GF-D8 (cell line): ENCODE data around the gene JAK1.
"Not testable (repeated sequence)": the region's sequence is repeated elsewhere in the genome, so short reads cannot be mapped to it uniquely, and the experiment has no call there.

Source experiments
- DNase-seq: peaks from one replicate; lab custom pipeline; 2025; lab: John Stamatoyannopoulos, UW

JAK1 gene

DNA sequence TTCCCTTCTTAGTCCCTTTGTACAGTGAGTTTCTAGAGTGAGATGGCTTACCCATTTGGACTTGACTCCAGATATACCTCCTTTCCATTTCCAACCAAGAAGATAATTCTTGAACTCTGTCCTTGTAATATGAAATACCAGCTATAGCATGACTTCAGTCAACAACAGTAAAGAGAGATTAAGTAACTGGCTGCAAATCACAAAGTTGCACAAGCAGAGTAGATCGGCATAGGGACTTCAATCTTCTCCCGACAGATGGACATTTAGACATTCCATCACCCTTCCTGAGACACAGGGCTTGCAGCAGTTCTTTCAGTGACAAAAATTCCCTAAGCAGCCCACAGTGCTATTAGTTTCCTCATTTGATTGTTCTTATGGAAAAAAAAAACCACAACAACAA is 44.6 kb downstream of the JAK1 start:
- no peak for DNase-seq

DNA sequence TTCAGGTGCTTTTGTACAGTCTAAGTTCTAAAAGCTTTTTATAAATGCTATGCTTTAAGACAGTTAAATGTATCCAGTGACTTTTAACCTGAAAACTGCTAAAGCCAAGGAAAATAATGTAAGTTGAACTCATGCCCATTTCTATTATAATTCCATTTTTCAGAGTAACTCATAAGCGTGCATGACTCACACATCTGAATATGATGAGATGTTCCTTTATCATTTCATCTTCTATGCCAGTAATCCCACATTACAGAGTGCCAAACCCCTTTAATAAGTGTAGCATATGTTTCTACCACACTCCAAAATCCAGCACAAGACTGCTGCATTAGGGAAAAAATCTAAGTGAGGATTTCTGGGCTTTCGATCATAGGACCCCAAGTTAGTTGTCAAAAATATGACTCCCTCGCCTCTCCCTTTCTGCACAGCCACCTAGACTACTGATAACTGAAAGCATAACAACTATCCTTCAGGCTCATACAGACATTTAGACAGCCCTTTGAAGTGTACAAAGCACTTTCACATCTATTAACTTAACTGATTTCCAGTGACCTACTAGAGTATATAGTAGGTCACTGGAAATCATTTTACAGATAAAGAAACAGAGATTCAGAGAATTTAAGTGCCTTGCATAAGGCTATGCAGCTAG is 45.3 kb downstream of the JAK1 start:
- no peak for DNase-seq

DNA sequence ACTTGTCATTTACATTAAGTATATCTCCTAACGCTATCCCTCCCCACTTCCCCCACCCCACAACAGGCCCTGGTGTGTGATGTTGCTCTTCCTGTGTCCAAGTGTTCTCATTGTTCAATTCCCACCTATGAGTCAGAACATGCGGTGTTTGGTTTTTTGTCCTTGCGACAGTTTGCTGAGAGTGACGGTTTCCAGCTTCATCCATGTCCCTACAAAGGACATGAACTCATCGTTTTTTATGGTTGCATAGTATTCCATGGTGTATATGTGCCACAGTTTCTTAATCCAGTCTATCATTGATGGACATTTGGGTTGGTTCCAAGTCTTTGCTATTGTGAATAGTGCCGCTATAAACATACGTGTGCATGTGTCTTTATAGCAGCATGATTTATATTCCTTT is 47.2 kb downstream of the JAK1 start:
- not testable (repeated sequence) for DNase-seq

DNA sequence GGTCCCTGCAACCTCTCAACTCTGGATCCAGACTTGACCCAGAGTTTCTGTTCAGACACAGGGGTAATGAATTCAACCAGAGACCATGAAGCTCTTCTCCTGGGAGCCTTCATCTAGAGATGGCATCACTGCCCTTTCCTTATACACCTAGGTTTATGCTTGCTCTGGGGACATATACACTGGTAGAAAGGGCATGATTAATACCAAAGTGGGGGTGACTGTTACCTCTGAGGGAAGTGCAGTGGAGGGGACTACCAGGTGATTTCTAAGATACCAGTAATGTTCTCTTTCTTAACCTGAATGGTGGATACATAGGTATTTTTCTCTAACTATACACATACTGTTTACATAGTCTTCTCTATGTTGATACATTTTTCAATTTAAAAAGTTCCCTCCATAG is 48.4 kb downstream of the JAK1 start:
- no peak for DNase-seq

DNA sequence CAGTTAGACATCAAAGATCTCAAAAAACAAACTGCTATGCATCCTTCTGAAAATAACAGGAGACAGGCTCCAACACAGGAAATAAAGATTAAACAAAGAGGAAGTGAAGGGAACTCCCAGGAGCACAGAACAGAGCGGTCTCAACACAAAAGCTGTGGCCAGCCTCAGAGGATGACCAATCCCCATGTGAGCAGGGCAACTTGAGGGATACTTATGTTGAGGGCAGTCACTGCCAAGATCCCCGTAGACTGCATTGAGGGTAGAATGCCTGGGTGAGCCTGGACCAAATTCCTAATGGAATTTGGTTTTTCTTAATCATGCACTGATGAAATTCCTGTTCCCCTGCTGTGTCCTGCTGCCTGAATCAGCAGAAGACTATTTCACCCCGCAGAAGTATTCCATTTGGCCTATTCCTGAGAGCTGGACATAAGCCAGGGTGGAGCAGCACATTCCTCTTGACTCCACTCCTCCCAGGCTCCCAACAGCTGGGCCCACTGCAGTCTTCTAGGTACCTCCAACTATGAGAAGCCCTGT is 49.0 kb downstream of the JAK1 start:
- no peak for DNase-seq

DNA sequence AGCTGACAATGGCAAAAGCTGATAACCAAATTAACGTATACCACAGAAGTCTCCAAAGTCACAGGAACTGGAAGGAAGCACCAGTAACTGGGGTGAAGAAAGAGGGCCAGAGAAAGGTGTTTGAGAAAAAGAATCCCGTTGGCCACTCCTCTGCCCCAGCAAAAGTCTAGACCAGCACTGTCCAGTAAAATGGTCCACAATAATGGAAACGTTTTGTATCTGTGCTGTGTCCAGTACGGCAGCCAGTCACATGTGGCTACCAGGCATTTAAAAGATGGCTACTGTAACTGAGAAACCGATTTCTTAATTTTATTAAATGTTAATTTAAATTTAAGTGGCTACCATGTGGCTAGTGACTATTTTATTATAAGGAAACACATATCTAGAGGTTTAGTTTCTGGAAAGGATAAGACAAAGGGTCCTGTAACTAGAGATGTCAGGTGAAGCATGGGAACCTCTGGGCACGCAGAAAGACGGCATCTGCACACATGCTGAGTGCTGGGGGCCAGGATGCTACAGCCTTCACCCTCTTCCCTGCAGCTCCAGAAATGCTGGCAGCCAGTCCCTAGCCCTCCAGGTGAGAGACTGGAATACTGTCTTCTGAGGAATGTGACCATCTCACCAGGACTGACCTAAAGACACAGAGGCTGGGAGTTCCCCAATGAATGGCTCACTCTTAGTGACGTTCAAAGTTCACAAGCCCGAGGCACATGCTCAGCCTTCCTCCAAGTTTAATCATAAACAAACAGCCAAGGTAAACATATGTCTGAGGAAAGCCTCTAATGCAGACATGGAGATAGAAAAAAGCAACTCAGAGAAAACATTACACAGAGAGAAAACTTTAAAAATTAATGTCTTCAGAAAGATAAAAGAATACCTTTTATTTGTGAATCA is 50.7 kb downstream of the JAK1 start:
- no peak for DNase-seq

DNA sequence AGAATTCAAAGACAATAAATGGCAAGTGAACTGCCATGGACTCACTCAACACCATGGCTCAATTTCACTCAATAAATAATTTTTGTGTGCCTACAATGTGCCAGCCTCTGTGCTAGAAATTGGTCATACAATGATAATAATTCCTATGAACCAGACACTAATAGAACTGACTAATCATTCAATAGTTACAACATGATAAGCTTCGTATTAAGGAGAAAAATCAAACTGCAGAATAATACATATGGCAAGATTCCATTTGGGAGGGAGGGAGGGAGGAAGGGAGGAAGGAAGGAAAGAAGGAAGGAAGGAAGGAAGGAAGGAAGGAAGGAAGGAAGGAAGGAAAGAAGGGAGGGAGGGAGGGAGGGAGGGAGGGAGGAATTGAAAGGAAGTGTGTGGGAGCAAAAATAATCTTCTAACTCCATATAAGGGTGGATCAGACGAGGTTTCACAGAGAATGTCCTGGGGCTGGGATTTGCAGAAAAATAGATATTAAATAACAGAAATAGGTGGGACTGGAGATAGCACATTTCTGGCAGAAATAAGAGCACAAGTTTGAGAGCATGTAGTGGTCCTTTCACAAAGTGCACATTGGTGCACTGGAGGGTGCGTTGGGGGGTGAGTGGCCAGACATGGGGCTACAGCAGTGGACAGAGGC is 52.9 kb downstream of the JAK1 start:
- DNase-seq = no peak

DNA sequence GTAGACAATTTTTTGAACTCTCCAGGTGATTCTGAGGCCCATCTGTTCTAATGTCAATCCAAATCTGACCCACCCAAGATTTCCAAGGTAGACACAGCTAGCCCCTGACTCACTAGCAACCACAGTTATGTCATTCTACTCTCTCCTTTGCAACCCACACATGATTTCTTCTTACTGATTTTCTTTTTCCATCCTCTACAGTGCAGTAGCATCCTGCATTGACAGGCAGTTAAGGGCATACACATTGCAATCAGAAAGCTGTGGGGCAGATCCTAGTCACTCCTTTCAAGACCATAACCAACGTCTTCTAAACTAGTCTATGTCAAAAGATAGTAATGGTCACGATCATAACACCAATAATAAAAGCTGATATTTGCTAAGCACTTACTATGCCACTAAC is 54.2 kb downstream of the JAK1 start:
- DNase-seq = no peak

DNA sequence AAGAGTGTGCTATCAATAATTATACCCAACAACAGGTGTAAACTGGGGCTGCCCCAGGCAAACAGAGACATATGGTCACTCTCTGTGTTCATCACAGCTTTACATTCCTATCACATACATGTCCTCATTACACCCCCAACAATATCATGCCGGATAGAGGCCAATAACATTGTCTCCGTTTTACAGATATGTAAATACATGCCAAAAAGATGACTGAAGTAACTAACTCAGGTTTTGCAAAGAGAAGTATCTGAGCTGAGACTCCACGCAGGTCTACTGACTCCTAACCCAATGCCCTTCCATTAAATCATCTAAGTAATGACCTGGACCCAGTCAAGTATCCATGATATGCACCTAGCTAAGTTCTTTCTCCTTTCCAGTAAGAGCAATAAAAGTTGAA is 55.0 kb downstream of the JAK1 start:
- no peak for DNase-seq

DNA sequence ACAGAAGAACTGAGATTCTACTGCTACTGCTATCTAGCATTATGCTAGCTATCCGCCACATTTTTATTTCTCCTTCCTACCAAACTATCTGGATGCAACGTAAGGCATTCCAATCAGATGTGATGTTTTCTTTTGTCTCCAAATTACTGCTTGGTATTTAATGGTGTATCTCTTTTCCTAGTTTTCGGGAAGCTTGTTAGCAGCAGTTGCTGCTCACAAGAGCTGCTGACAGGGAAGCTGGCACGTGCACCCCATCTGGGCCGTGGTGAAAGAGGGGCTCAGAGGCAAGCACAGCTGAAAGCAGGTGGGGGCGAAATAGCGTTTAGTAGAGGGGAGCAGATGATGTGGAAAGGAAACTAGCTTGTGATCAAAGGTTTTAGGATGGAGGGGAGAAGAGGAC is 57.3 kb downstream of the JAK1 start:
- no peak for DNase-seq

DNA sequence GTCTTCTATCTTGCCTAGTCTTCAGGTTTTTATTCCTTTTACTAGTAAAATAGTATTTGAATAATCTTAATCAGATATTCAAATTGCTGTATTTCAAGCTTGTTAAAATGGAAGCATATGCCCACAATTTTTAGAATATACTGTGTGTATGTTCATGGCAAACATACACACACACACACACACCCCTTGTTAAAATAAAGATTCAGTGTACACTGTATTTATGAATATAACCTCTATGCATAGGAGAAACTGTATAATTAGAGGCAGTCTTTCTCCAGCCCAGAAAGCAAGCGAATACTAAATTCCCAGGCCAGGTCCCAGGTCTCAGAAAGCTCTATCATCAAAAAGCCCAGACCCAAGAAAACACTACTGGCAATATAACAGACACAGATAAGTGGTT is 57.8 kb downstream of the JAK1 start:
- no peak for DNase-seq

DNA sequence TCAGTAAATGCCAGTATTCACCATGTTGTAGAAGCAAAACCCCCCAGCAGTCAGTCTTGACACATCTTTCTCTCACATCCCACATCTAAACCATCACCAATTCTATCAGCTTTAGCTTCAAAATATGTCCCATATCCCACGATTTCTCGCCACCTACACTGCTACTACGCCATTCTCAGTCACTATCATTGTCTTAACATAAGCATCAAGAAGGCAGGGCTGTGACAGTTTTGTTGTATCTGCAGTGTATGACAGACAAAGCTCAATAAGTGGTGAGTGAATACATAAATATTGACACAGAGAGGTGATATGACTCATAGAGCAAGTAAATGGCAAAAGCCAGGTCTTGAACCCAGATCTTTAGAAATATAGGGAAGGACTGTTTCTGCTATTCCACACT is 59.9 kb downstream of the JAK1 start:
- DNase-seq = no peak

DNA sequence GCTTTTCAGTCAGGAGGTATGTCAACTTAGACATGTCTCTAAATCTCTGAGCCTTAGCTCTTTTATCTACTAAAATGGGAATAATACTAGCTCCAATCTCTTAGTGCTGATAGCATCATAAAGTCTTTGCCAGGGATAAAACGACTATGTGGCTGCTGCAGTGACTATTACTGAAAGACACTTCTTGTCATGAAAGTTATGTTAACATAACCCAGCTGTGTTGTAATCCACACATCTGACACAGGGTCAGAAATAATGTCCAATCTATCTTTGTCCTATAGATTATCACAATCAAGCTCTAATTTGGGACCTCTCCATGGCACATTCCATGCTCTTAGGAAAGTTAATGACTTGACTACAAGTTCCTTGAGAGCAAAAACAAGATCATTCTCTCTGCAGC is 62.8 kb downstream of the JAK1 start:
- DNase-seq = no peak

DNA sequence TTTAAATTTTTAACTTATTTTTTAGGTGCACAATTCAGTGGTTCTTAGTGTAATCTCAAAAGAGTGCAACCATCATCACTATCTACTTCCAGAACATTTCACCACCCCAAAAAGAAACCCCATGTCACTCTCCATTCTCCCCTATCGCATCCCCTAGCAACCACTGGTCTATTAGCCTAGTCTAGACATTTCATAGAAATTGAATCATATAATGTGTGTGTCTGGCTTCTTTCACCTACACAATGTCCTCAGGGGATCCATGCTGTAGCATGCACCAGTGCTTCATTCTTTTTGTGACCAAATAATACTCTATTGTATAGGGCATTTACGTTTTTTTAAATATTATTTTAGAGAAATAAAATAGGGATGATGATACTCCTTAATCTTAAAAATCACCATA is 64.7 kb downstream of the JAK1 start:
- DNase-seq = no peak

DNA sequence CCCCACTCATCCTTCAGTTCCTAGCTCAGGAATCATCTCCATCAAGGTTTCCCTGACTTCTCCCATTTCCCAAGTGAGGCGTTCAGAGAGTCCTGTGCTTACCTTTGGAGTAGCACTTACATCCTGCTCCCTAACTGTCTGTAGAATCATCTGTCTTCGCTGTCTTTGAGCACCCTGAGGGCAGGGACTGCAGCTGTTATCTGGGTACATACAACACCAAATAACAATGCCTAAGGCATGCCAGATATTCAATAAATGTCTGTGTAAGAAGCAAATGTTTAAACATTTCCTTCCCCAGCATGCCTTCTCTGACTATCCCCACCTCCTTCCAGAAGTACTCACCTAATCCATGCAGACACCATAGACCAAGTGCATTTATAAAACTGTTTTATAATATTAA is 65.4 kb downstream of the JAK1 start:
- DNase-seq = no peak

DNA sequence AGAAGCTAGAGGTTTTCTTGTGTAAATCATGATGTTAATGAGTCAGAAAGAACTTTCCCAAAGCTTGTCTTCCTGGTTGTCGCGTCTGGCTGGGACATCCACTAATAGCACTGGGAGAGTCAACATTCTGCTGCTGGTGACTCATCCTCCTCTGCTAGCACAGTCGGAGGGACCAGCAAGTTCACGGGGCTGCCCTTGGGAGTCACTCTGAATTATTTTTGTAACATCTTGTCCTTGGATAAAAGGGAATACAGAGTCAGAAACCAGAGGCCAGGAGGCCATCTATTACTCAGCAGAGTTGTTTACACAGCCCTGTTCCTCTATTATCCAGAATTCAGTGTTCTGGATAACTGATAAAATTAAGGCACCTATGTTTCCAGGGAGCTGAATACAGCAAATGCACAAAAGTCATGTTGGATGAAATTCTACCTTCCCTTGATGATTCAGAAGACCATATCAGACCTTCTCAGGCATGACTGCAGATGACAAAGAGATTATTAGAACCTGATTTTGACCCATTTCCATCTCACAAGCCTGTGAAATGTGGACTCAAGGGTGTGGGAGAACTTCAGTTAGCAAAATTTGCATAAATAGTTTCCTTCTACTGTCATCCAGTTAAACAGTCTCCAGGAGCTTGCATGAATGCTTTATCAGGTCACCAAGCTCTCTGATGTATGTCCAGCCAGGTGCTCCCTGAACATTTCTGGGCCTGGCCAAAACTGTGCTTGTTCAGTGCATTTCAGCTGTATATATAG is 68.1 kb downstream of the JAK1 start:
- DNase-seq = no peak

DNA sequence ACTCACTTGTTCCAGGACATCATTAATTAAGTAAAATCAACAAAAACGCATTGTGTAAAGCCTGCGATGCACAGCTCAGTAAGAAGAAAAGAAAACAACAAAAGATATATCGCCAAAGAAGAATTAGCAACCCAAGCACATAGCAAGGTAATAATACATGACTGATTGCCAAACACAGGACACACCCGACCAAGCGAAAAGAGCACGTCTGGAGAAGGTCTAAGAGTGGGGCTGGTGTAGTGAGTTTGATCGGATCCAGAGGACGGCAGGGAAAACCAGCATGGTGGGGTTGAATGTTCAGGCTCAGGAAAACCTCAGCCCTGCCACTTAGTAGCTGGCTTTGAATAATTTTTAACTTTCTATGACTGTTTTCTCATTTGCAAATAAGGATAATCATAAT is 69.8 kb downstream of the JAK1 start:
- DNase-seq = no peak

DNA sequence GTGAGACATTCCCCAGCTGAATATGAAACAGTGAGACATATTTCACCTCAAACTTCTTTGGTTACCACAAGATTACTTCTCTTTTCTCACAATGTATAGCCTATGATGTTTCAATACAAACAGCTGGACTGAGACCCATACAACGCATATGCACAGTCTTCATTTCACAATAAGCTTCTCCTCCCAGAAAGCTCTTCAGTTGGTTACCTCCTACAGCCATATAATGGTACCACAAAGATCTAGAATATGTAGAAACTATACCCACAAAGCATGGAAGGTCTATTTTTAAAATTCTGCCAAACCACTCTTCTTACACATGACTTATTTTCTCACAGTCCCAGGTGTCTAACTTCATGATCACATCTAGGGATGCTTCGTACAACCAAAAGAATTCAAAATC is 70.8 kb downstream of the JAK1 start:
- DNase-seq = peak; percentile 85

DNA sequence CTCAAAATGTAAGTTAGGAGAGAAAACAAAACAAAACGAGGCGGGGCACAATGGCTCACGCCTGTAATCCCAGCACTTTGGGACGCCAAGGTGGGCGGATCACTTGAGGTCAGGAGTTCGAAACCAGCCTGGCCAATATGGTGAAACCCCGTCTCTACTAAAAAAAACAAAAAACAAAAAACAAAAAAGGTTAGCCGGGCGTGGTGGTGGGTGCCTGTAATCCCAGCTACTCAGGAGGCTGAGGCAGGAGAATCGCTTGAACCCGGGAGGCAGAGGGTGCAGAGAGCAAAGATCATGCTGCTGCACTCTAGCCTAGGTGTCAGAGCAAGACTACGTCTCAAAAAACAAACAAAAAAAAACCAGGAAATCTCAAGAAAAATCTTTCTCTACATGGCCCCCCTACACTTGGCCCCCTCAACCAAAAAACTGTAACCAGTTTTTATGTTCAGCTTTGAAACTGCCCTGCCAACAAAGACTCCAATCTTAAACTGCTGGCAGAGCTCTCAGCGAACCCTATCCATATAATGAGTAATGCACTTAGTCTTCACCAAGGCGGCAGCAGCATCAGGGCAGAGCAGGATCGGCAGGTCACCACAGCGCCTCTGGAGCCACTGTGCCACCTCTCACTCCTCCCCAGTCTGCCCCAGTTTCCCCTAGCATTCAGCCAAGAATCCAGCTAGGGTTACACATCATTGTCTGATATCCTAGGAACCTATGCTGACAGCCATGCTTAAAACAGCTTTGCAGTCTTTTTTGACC is 71.7 kb downstream of the JAK1 start:
- no peak for DNase-seq

DNA sequence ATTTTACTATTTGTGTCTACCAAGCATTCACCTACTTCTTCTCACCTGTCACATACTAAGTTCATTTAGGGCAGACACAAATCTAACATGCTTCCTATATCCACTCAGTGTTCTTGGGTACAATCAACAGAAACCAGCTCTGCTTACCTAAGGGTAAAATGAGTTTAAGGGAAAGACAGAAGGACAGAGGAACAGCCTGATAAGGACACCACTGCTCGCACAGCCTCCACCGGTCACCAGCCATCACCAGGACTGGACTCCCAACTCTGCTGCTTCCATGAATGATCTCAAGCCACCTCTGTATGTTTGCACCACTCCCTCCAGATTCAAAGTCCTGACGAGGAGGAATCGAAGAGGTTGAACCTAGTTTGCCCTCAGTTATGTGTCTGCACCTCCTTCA is 72.4 kb downstream of the JAK1 start:
- DNase-seq = no peak
